Endothelial cell (in vitro differentiated cells): ENCODE data around the gene CHRM3. TPM values are rescaled to one million over a fixed set of nuclear protein-coding genes. Genes with fewer than 3 reads are reported as not detected.
A peak's percentile ranks its signal among the peaks of the same experiment; 100 is the strongest.

Experiments
- DNase-seq: peaks from one replicate; pipeline ENCODE4 v3.0.0; 2021; ENCODE audit warnings: low spot score
- H3K27ac Mint-ChIP-seq: one replicate; pipeline ENCODE4 v1.8.0; 2021; ENCODE audit warnings: mixed read lengths, inconsistent platforms; ENCODE audit not compliant: unreplicated experiment
- H3K27me3 Mint-ChIP-seq: one replicate; pipeline ENCODE4 v1.8.0; 2021; ENCODE audit warnings: mild to moderate bottlenecking, moderate library complexity, mixed read lengths, inconsistent platforms; ENCODE audit not compliant: unreplicated experiment
- H3K36me3 Mint-ChIP-seq: one replicate; pipeline ENCODE4 v1.8.0; 2021; ENCODE audit warnings: mild to moderate bottlenecking, low read depth, mixed read lengths, inconsistent platforms; ENCODE audit not compliant: unreplicated experiment
- H3K4me1 Mint-ChIP-seq: one replicate; pipeline ENCODE4 v1.8.0; 2021; ENCODE audit warnings: mild to moderate bottlenecking, mixed read lengths, inconsistent platforms; ENCODE audit not compliant: unreplicated experiment
- H3K4me3 Mint-ChIP-seq: one replicate; pipeline ENCODE4 v1.8.0; 2021; ENCODE audit warnings: mild to moderate bottlenecking, mixed read lengths, inconsistent platforms; ENCODE audit not compliant: unreplicated experiment
- H3K9me3 Mint-ChIP-seq: one replicate; pipeline ENCODE4 v1.8.0; 2021; ENCODE audit warnings: mixed read lengths, inconsistent platforms; ENCODE audit not compliant: unreplicated experiment
- CTCF ChIP-seq: fragments of 200-600 bp; sonication (generic); IDR thresholded peaks from one replicate; pipeline ENCODE4 v1.5.0; 2021; ENCODE audit warnings: antibody characterized with exemption; ENCODE audit not compliant: unreplicated experiment
- total RNA-seq: library from RNA; stranded (reverse); fragmentation: NEBNext Ultra II Directional; extraction: Animal tissue kit (Norgen Biotek cat#: 25700); gene quantifications from one replicate; pipeline ENCODE4 v1.2.1, GENCODE V29; 2021; ENCODE audit not compliant: unreplicated experiment

Gene CHRM3
- total RNA-seq, 1 donor from 2014 or later = 41.7 TPM

GRCh38 chr1:239418681-239419080, 32.3 kb downstream of the CHRM3 start:
- DNase-seq = no peak
- H3K4me3 Mint-ChIP-seq = no peak overlapping the region
- TF ChIP-seq CTCF = no peak
- H3K36me3 Mint-ChIP-seq = peaks cover 1% of the 10 kb centered on the region
- peak overlapping the region; percentile 93 for H3K27ac Mint-ChIP-seq
- no peaks in the 10 kb centered on the region for H3K27me3 Mint-ChIP-seq
- H3K4me1 Mint-ChIP-seq = peaks cover 28% of the 10 kb centered on the region
- no peaks in the 10 kb centered on the region for H3K9me3 Mint-ChIP-seq

- TF ChIP-seq CTCF = no peak
- Mint-ChIP-seq H3K4me1 (peaks cover 39% of the 10 kb centered on the region), H3K27ac (no peak overlapping the region), H3K36me3 (no peaks in the 10 kb centered on the region), H3K9me3 (no peaks in the 10 kb centered on the region), H3K27me3 (no peaks in the 10 kb centered on the region), H3K4me3 (no peak overlapping the region)
- no peak for DNase-seq
These were observed 35.4 kb downstream of the CHRM3 start for GRCh38 chr1:239421811-239422210.

- Mint-ChIP-seq H3K27ac (no peak overlapping the region), H3K4me3 (no peak overlapping the region), H3K4me1 (peaks cover 42% of the 10 kb centered on the region), H3K36me3 (no peaks in the 10 kb centered on the region), H3K9me3 (no peaks in the 10 kb centered on the region), H3K27me3 (no peaks in the 10 kb centered on the region)
- no peak for DNase-seq
- no peak for TF ChIP-seq CTCF
These were observed 36.5 kb downstream of the CHRM3 start for GRCh38 chr1:239422818-239423217.

- Mint-ChIP-seq H3K9me3 (no peaks in the 10 kb centered on the region), H3K4me3 (no peak overlapping the region), H3K4me1 (peaks cover 14% of the 10 kb centered on the region), H3K27ac (no peak overlapping the region), H3K27me3 (no peaks in the 10 kb centered on the region), H3K36me3 (no peaks in the 10 kb centered on the region)
- no peak for TF ChIP-seq CTCF
- DNase-seq = no peak
These were observed 40.6 kb downstream of the CHRM3 start for GRCh38 chr1:239426821-239427475.

- no peak for DNase-seq
These were observed 41.3 kb downstream of the CHRM3 start for GRCh38 chr1:239427712-239428111.

More at GRCh38 chr1:239427712-239428111, 41.3 kb downstream of the CHRM3 start:
- Mint-ChIP-seq H3K36me3 (no peaks in the 10 kb centered on the region), H3K4me1 (peaks cover 14% of the 10 kb centered on the region), H3K4me3 (no peak overlapping the region), H3K27me3 (no peaks in the 10 kb centered on the region), H3K9me3 (no peaks in the 10 kb centered on the region), H3K27ac (no peak overlapping the region)
- TF ChIP-seq CTCF = no peak
